HCT116 (cell line): Measurements from ENCODE around the gene SHISA6. TPM values are rescaled to one million over a fixed set of nuclear protein-coding genes. Genes with fewer than 3 reads are reported as not detected.

Source experiments
- ATAC-seq: fragments of 200-7000 bp; cut with Tn5 transposase; 2 replicates; pipeline ENCODE4 v1.9.1; 2020; ENCODE audit warnings: mild to moderate bottlenecking, moderate library complexity
- BruUV-seq: library from RNA; stranded (reverse); fragments of 400-500 nt; replicated peaks from 2 replicates; lab custom pipeline; 2021; lab: Mats Ljungman, UMichigan
- CTCF ChIA-PET: fragments of 300-600 bp; sonication (Branson Sonifier 250); formaldehyde crosslinking; loops from one replicate; lab custom pipeline; 2021; ENCODE audit warnings: antibody characterized with exemption; lab: Charles Lee
- POLR2A ChIA-PET: fragments of 300-600, 350-600 bp; sonication (Branson Sonifier 250); formaldehyde crosslinking; loops from one replicate; lab custom pipeline; 2021; ENCODE audit warnings: antibody characterized with exemption; lab: Charles Lee
- RAD21 ChIA-PET, 2 experiments: fragments of 300-600 bp; sonication (Branson Sonifier 250); formaldehyde crosslinking; loops; one replicate each; lab custom pipeline; 2023; ENCODE audit warnings: low total read pairs in 2 of 2; ENCODE audit not compliant: uncharacterized antibody in 2 of 2, unreplicated experiment in 2 of 2, low non-redundant PET in 1 of 2; lab: Charles Lee
- DNase-seq: peaks from one replicate; pipeline ENCODE4 v3.0.0-alpha.2; 2010; ENCODE audit warnings: low read depth, low spot score
- H2AFZ ChIP-seq: fragments of 200-600 bp; shearing (Covaris generic), sonication (generic); 2 replicates; pipeline ENCODE4 v1.6.1; 2017; ENCODE audit warnings: low read depth, mixed run types, mixed read lengths, antibody characterized with exemption, low read length; ENCODE audit not compliant: poor library complexity, severe bottlenecking
- H3K27ac ChIP-seq: 2 replicates; pipeline ENCODE4 v1.5.1; 2012; ENCODE audit warnings: low read depth, low read length
- H3K27me3 ChIP-seq: fragments of 200-600 bp; sonication (generic); 2 replicates; pipeline ENCODE4 v1.6.1; 2016; ENCODE audit warnings: mixed run types, low read length, mixed read lengths; ENCODE audit not compliant: insufficient read depth
- H3K36me3 ChIP-seq, 2 experiments: fragments of 200-500 bp in 1 of 2; fragments of 200-600 bp in 1 of 2; sonication (Bioruptor generic) in 1 of 2; sonication (generic) in 1 of 2; 2 replicates each; pipeline versions ENCODE4 v1.5.1 to v1.6.1; 2014 to 2016; ENCODE audit warnings: low read length in 2 of 2, inconsistent platforms in 1 of 2, mixed read lengths in 1 of 2, mixed run types in 1 of 2; ENCODE audit not compliant: insufficient read depth in 2 of 2, control insufficient read depth in 1 of 2
- H3K4me1 ChIP-seq, 2 experiments: fragments of 200-600 bp in 1 of 2; sonication (generic) in 1 of 2; 2 replicates each; pipeline versions ENCODE4 v1.5.1 to v1.6.1; 2012 to 2017; ENCODE audit warnings: low read length in 2 of 2, inconsistent platforms in 1 of 2, mild to moderate bottlenecking in 1 of 2, mixed read lengths in 1 of 2, mixed run types in 1 of 2, moderate library complexity in 1 of 2; ENCODE audit not compliant: insufficient read depth in 2 of 2, control insufficient read depth in 1 of 2
- H3K4me2 ChIP-seq: fragments of 200-600 bp; sonication (generic); 2 replicates; pipeline ENCODE4 v1.6.1; 2017; ENCODE audit warnings: mixed run types, low read length, mixed read lengths
- H3K4me3 ChIP-seq, 2 experiments: fragments of 200-600 bp in 1 of 2; sonication (generic) in 1 of 2; replicated peaks in 1 of 2; 2 replicates each; pipeline ENCODE4 v1.5.1; 2011 to 2016; ENCODE audit warnings: low read length in 2 of 2, control low read depth in 1 of 2, low read depth in 1 of 2, mild to moderate bottlenecking in 1 of 2, mixed read lengths in 1 of 2, mixed run types in 1 of 2
- H3K79me2 ChIP-seq: fragments of 200-600 bp; sonication (generic); 2 replicates; pipeline ENCODE4 v1.6.1; 2017; ENCODE audit warnings: mild to moderate bottlenecking, mixed run types, low read length, moderate library complexity, mixed read lengths; ENCODE audit not compliant: insufficient read depth
- H3K9ac ChIP-seq: fragments of 200-600 bp; sonication (generic); 2 replicates; pipeline ENCODE4 v1.6.1; 2016; ENCODE audit warnings: low read length, mixed read lengths
- H3K9me2 ChIP-seq: fragments of 200-600 bp; sonication (generic), shearing (Covaris generic); 2 replicates; pipeline ENCODE4 v1.6.1; 2017; ENCODE audit warnings: mixed run types, mild to moderate bottlenecking, moderate library complexity; ENCODE audit not compliant: insufficient read depth
- H3K9me3 ChIP-seq, 2 experiments: fragments of 200-500 bp in 1 of 2; fragments of 200-600 bp in 1 of 2; sonication (Bioruptor generic) in 1 of 2; sonication (generic) in 1 of 2; 2 replicates each; pipeline ENCODE4 v1.6.1; 2014 to 2017; ENCODE audit warnings: low read length in 2 of 2, mixed read lengths in 2 of 2, inconsistent platforms in 1 of 2, low read depth in 1 of 2, mild to moderate bottlenecking in 1 of 2, mixed run types in 1 of 2, moderate library complexity in 1 of 2; ENCODE audit not compliant: control insufficient read depth in 1 of 2, insufficient read depth in 1 of 2
- H4K20me1 ChIP-seq: fragments of 200-600 bp; sonication (generic), shearing (Covaris generic); 2 replicates; pipeline ENCODE4 v1.6.1; 2017; ENCODE audit warnings: mixed run types, mild to moderate bottlenecking, moderate library complexity; ENCODE audit not compliant: insufficient read depth
- ATF3 ChIP-seq: IDR thresholded peaks from 2 replicates; pipeline ENCODE4 v1.6.1; 2012
- CBX3 ChIP-seq: IDR thresholded peaks from 2 replicates; pipeline ENCODE4 v1.6.1; 2012; ENCODE audit warnings: low read depth
- CEBPB ChIP-seq: IDR thresholded peaks from 2 replicates; pipeline ENCODE4 v1.6.1; 2012; ENCODE audit warnings: low read depth
- EGR1 ChIP-seq: IDR thresholded peaks from 2 replicates; pipeline ENCODE4 v1.6.1; 2012; ENCODE audit warnings: low read depth
- ELF1 ChIP-seq: IDR thresholded peaks from 2 replicates; pipeline ENCODE4 v1.6.1; 2012; ENCODE audit warnings: low read depth, borderline replicate concordance
- FOSL1 ChIP-seq: IDR thresholded peaks from 2 replicates; pipeline ENCODE4 v1.6.1; 2012; ENCODE audit warnings: low read depth
- MAX ChIP-seq: IDR thresholded peaks from 2 replicates; pipeline ENCODE4 v1.6.1; 2012
- POLR2A ChIP-seq: IDR thresholded peaks from 2 replicates; pipeline ENCODE4 v1.7.0; 2011; ENCODE audit warnings: borderline replicate concordance; ENCODE audit not compliant: insufficient read depth, insufficient read length; ENCODE audit errors: extremely low read depth
- SP1 ChIP-seq: IDR thresholded peaks from 2 replicates; pipeline ENCODE4 v1.6.1; 2012; ENCODE audit warnings: low read depth
- SRF ChIP-seq: IDR thresholded peaks from 2 replicates; pipeline ENCODE4 v1.6.1; 2012; ENCODE audit warnings: low read depth
- ZBTB33 ChIP-seq: IDR thresholded peaks from 2 replicates; pipeline ENCODE4 v1.6.1; 2011; ENCODE audit warnings: mild to moderate bottlenecking, low read length, moderate library complexity; ENCODE audit not compliant: insufficient replicate concordance; ENCODE audit errors: extremely low read depth
- ZFX ChIP-seq: fragments of 450-650 bp; IDR thresholded peaks from 2 replicates; pipeline ENCODE4 v1.6.1; 2017
- ZNF274 ChIP-seq: fragments of 200-500 bp; sonication (Bioruptor generic); IDR thresholded peaks from 2 replicates; pipeline ENCODE4 v1.6.1; 2014; ENCODE audit warnings: mild to moderate bottlenecking, low read depth, low read length, inconsistent platforms
- intact Hi-C: fragments of 100-400 bp; cut with micrococcal nuclease; formaldehyde crosslinking; loops from 2 replicates; pipeline ENCODE4 v1.10.0; 2022
- total RNA-seq: library from RNA; stranded (reverse); gene quantifications from one replicate; pipeline ENCODE4 v1.2.1, GENCODE V29; 2021; ENCODE audit not compliant: unreplicated experiment

The SHISA6 gene
- total RNA-seq, 1 experiment from 2014 or later = not detected

- Histone ChIP-seq H3K36me3 (no peaks in the 10 kb centered on the region), H3K27me3 (no peaks in the 10 kb centered on the region), H3K9ac (no peak overlapping the region), H3K4me1 (no peaks in the 10 kb centered on the region), H3K4me2 (no peak overlapping the region), H2AFZ (no peak overlapping the region), H4K20me1 (no peaks in the 10 kb centered on the region), H3K9me3 (peaks cover 0 to 35% of the 10 kb centered on the region in 2 experiments; a peak in 2 of 4 replicates), H3K79me2 (no peaks in the 10 kb centered on the region), H3K9me2 (no peaks in the 10 kb centered on the region), H3K27ac (no peak overlapping the region), H3K4me3 (no peak overlapping the region)
- ChIA-PET POLR2A (no interaction called here), RAD21 (no interaction called here), CTCF (no interaction called here)
- no TSS peak for BruUV-seq
- TF ChIP-seq ZBTB33 = no peak
- no peak for TF ChIP-seq ZNF274
- TF ChIP-seq CBX3 = no peak
- no peak for TF ChIP-seq SRF
- no peak for TF ChIP-seq EGR1
- no peak for TF ChIP-seq CEBPB
- no peak for TF ChIP-seq ELF1
- no peak for TF ChIP-seq ZFX
- no peak for TF ChIP-seq POLR2A
- TF ChIP-seq MAX = no peak
- TF ChIP-seq FOSL1 = no peak
- TF ChIP-seq ATF3 = no peak
- TF ChIP-seq SP1 = no peak
- DNase-seq = no peak
- ATAC-seq = no peak
- intact Hi-C loops = no loop called here
These were observed 19.8 kb upstream of the SHISA6 start for GRCh38 chr17:11221196-11221595.
